GM21619 (cell line): ENCODE measurements around the gene ARFGEF3.
"Not testable (repeated sequence)": the region's sequence is repeated elsewhere in the genome, so short reads cannot be mapped to it uniquely, and the experiment has no call there.

Source experiments
- ATAC-seq: cut with Tn5 transposase; IDR thresholded peaks from one replicate; pipeline ENCODE4 v1.9.1; 2021; ENCODE audit not compliant: unreplicated experiment

Gene ARFGEF3

DNA sequence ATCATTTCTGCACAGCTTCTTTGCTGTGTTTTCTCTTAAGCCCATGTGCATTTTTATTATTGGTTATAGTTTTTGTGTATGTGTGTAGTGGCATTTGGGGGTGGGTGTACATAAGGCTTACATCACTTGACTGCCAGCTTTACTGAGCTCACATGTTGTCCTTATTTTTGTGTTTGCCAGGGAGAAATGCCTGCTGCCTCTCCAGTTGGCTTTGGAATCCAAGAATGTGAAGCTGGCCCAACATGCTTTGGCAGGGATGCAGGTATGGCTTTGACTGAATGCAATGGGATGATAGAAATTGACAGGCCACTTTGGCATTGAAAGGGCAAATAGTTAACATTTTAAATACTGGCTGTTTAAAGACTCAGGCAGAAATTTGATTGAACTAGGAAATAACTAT lies 45.1 kb downstream of the ARFGEF3 start:
- ATAC-seq, result no peak

DNA sequence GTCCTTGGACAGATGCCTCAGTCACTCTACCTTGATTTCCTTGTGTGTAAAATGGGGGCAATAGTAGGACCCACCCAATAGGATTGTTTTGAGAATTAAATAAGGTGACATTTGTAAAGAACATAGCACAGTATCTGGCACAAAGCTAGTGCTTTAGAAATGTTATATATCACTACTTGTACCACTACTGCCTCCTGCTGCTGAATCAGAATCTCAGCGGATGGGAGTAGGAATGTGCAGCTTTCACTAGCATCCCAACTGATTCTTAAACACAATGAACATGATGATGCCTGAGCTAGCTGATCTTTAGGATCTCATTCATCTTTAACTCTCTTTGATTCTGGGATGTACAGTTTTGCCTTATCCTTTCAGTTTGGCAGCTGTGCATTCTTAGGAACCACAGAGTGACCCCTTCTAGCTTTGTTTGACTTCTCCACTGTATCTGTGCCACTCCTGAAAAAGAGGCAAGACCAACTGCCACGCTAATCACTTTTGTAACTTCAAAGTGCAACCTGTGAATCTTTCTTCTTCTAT lies 49.4 kb downstream of the ARFGEF3 start:
- no peak for ATAC-seq

DNA sequence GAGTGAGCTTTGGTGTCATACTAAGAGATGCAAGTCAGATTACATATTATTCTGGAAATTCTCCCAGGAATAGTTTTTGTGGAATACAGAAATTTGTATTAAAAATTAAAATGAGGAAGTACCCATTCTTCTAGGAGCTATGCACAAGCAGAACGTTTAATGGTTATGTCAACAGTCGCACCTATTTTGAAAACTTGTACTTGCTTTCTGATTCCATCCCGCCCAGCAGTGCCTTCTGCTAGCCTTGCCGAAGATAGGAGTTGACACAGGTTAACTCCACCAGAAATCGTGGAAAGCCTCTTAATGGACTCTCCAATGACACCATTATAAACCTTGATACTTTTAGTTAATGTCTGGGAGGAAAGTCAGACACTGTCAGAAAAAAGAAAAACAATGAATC lies 49.9 kb downstream of the ARFGEF3 start:
- ATAC-seq, result no peak

DNA sequence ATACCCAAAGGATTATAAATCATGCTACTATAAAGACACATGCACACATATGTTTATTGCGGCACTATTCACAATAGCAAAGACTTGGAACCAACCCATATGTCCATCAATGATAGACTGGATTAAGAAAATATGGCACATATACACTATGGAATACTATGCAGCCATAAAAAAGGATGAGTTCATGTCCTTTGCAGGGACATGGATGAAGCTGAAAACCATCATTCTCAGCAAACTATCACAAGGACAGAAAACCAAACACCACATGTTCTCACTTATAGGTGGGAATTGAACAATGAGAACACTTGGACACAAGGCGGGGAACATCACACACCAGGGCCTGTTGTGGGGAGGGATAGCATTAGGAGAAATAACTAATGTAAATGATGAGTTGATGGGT lies 50.8 kb downstream of the ARFGEF3 start:
- not testable (repeated sequence) for ATAC-seq

DNA sequence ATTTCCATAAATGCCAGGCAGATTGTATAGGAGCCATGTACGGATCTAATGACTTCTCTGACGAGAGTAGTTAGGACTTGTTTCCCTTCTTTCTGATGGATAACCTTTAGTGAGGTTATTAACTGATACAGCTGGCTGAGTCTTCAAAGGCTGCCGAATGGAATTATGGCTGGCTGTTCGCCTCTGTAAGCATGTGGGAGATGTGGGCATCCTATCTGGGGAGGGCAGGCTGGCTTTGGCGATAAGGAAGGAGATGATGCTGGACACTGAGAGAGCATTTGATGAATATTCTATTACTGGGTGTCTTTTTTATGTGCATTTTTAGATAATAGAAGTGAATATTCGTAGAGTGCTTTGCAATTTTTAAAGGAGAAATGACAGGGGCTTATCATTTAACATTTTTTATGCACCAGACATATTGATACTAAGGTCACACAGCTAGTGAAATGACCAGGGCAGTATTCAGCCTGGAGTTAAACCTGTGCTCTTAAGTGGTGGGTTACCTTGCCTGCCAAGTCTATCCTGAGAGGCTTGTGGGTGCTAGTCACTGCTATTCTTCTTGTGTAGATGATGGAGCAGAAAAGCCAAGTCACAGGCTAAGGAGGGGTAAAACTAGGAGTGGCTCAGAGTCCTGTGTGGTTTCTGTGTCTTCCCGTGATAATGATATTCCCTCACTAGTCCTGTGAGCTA lies 53.5 kb downstream of the ARFGEF3 start:
- no peak for ATAC-seq

DNA sequence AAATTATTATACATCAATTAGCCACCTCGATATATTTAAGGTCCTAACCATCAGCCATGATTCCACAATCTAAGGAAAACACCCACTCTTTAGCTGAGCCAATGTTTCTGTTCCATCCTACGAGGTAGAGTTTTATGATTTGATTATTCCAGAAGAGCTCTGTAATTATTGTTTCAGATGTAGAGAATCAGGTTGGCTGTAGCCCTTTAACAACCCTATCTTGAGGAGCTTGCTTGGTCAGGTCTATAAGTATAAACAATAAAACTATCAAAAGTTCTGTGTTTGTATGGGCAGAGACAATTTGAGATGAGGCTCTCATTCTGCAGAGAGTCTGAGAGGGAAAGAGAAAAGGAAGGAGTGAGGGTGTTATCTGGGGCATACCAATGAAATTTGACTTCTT lies 56.7 kb downstream of the ARFGEF3 start, which contains the start of gene PBOV1:
PBOV1 (minus strand) TSS at position 43 of the 400 bp plus-strand sequence. CDS start 96 bp downstream, outside the sequence.
- no peak for ATAC-seq

DNA sequence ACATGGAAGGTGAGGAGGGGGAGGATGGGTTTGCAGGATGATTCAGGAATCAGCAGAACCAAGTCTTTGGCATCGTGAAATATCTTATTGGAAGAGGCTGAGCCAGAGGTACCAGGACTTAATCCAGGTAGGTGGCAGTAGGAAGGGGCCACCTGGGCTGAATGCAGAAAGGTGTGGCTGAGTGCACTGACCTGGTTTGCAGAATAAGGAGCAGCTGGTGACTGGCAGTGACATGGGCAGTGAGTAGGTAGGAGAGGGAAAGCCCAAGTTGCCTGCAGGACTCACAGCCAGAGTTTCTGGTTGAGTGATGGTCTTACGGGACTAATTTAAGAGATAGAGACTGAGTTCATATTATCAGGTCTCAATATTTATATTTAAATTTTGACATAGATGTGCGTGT lies 57.7 kb downstream of the ARFGEF3 start:
- ATAC-seq, result no peak

DNA sequence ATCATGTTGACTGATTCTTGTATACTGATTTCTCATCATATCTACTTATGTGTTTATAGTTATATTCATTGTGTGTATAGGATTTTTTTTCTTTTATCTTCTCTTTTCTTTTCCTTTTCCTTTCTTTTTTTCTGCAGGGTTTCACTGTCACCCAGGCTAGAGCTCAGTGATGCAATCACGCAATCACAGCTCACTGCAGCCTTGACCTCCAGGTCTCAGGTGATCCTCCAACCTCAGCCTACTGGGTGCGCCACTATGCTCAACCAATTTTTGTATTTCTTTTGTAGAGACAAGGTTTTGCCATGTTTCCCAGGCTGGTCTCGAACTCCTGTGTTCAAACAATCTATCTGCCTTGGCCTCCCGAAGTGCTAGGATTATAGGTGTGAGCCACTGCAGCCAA lies 58.2 kb downstream of the ARFGEF3 start:
- ATAC-seq, result no peak

DNA sequence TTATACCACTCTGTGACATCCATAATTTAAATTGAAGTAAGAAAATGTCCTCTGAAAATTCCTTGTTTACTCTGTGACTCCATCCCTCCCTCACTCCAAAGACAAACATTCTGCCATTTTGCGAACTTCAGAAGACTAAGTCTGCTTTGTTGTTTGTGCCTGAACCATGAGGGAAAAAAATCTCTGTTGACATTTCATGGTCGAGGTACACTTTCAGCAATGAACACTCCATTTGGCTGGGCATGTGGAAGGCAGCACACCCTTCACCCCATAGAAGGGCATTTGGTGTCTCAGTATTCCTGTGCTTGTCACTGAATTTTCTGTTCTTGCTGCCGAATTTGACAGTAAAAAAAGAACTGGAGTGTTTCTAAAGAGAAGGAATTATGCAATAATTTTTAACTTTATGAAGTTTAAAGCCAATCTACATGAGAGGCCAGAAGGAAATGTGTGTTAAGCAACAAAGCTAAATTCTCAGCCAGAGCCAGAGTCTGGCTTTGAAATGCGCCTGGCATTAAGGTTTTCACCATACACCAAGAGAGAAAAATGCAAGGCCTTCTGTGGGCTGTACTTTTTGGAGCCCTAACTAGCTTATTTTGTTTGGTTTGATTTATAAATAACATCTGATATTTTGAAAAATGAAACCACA lies 61.3 kb downstream of the ARFGEF3 start:
- ATAC-seq, result no peak

DNA sequence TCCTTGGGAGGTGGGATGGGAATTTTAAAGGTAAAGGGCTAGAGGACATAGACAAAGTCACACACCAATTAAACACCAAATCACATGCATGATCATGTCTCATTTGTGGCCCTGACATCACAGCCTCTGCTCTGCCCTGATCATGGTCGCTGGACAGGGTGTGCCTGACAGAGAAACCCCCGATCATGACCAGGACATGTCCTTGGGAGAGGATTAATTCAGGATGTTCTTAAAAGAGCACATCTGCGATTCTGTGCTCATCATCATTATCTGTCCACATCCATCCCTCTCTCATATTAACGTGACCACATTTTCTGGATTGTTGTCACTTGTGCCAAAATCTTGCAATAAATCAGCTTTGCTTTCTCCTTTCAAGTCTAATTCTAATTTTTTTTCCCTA lies 64.2 kb downstream of the ARFGEF3 start:
- no peak for ATAC-seq

DNA sequence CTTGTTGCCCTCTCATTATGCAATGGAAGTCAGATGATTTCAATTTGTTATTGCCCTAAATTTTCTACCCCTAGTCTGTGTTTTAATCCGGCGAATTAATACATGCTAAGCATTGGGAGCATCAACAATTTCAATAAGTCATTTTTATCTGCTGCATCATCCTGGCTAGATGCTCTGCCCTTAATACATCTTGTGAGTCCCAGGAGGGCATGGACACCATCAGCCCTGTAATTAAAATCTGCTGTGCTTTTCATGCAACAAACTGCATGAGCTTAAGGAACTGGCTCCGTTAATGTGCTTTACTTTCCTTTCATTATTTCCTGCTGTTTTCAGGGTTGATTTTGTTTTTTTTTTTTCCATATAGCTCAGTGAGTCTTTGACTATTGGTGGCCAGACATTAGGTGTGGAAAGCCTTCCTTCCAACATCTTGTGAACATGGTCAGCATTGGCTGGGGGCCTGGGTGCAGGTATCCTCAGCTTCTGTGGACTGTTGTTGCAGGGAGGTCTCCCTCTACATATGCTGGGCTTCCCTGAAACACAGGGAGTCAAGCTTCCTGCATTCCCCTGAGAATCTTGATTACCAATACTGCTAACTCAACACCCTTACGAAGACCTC lies 65.1 kb downstream of the ARFGEF3 start:
- no peak for ATAC-seq

DNA sequence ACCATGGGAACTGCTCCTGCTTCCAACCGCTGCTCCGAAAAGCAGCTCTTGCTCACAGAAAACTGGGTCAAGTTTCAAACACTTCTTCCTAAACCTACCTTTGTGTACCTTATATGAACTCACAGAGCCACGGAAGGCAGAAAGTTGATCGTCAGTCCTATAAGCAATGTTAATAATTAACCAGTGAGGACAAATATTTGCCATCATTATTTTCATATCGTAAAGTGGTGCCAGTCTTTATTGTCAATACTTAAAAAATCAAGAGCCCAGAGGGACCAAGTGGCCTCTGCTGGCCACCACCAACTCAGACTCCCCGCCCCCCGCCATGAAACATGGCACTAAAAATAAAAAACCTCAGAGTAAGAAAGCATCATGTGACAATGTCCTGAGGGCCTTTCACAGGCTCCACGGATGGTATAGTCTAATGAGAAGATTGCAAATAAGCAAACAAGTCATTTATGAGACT lies 65.6 kb downstream of the ARFGEF3 start:
- ATAC-seq, result no peak

DNA sequence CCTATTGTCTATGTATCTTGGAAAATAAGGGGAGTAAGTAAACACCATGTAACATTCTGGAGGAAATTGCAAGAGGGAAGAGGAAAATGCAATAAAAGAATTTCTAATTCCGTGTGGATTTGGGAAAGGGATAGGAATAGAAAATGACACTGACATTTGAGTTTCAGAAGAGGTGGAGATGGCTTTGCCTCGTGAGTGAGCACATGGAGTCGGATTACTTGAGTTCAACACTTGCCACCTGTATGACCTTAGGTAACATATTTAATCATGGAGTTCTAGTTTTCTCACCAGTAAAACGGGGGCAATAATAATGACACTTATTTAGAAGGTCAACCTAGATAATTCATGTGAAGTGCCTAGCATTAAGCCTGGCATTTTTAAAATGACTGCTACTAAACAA lies 67.3 kb downstream of the ARFGEF3 start:
- no peak for ATAC-seq

DNA sequence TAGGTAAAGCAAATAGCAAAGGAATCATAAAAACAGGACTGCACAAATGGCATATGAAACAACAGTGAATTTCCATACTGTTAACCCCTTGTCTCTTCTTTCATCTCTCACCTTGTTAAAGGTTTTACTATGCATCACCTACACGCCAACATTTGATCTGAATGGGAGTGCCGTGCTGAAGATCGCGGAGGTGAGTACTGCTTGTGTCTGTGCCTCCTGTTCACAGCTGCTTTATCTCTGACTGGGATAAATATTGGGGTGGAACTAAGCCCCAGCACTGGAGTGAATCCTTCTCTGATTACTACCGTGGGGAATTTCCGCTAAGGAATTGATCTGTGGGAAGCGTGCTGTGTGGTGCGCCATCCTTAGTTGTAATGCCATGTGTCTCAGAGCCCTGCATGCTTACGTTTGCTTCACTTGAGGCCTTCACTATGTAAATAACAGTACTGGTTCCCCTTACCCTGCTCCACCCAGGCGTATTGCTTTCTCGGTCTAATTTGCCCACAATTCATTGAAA lies 68.0 kb downstream of the ARFGEF3 start:
- ATAC-seq, result no peak

DNA sequence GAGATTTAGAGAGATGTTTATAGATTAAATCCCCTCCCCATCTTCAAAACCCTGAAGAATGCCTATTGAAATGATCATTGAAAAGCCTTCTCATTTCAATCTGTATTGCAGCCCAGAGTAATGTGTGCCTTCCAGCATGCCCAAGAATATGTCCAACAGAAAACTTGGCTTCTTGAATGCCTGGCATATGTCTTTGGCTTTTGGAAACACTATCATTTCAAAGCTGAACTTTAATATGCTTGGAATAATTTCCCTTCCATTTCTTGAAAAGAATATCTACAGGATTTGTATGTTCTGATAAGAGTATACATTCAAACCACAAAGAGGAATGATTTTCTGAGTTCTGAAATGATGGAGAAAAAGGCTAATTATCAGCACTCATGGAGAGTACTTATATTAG lies 68.5 kb downstream of the ARFGEF3 start:
- ATAC-seq, result no peak

DNA sequence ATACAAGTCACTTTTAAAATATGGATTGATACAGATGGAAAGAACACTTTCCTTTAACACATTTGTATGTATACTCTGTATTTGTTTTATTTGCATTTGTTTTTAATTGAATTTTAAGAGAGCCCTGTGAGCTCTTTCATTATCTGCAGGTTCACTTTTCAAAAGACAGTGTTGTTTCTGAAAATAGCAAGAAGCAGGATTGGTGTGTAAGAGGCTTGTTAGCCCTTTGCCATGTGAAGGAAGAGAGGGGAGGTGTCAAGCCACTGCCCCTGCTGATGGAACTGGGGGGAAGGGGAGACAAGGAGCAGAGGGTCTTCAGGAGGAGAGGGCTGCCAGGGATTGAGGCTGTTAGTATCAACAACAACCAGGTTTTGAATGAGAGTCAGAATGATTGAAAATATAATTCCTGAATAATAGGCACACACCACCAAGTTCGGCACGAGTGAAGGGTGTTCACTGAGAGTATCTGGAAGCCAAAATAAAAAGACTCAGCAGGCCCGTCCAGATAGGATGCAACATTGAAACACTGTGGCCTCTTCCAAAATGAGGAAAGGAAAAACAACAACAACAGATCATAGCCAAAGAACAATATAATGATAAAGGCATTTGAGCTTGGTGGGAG lies 69.1 kb downstream of the ARFGEF3 start:
- ATAC-seq, result no peak

DNA sequence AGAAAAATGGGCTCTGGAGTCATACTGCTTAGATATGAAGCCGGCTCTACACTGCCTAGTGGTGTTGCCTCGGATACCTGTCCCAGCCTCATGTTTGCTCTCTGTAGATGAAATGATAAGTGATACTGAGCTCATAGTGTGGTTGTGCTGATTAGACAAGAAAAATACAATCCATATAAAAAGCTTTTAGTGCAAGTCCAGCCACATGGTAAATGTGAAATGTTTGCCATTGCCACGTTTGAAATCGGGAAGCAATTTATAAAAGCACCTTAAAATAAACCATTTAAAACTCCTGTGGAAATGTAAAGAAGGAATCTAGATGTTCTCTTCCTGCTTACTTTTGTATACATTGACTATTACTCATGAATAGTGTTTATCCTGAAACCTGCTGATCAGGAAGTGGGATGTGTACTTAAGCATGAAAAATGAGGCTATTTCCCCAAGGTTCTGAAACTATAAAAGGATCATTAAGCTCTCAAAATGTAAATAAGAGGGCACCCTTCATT lies 69.7 kb downstream of the ARFGEF3 start:
- no peak for ATAC-seq

DNA sequence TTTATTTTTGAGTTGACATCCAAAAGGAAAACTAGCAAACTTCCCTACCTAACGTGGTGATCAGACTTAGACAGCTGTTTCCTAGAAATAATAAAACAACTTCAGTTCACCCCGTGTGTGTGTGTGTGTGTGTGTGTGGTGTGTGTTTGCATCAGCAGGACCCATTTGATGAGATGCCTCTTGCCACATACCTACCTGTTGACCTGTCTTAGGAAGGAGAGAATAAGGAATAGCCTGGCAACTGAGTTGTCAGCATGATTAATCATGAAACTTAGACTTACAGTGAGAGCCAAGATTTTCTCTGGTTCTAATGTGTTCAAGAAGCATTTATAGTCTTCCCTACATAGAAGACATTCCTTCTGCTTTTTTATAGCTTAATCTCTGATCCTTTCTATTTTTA lies 72.6 kb downstream of the ARFGEF3 start:
- no peak for ATAC-seq

DNA sequence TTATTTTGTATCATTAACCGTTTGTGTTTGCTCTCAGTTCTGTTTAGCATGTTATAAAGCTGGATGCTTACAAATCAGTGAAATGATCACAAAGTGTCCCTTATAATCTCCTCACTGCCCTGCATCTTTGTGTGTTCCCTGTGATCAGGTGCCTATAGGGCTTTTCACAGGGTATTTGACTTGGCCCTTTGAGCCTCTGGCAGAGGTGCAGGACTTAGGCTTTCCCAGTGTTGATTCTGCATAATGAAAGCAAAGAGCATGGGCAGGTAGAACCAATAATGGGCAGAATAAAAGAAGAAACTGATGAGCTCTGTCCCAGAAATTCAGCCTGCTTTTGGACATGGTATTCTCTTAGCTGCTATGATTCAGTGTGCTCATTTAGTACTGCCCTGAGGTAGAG lies 73.5 kb downstream of the ARFGEF3 start:
- ATAC-seq, result no peak

DNA sequence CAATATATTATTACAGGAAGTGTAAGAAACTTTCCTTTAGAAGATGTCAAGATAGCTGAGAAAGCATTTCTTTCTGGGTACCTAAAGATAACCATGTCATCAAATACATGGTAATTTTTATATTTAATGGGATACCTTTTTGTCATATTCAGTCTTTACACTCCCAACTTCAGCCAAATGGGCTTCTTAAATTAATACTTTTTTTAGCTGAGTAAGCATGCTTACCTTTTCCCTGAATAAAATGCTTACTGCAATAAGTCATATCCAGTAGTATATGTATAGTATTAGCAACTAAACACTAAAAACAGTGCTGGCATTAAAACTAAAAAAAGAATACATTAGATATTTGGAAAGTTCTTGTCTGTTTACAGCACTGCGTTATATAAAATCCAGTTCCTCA lies 74.0 kb downstream of the ARFGEF3 start:
- no peak for ATAC-seq

DNA sequence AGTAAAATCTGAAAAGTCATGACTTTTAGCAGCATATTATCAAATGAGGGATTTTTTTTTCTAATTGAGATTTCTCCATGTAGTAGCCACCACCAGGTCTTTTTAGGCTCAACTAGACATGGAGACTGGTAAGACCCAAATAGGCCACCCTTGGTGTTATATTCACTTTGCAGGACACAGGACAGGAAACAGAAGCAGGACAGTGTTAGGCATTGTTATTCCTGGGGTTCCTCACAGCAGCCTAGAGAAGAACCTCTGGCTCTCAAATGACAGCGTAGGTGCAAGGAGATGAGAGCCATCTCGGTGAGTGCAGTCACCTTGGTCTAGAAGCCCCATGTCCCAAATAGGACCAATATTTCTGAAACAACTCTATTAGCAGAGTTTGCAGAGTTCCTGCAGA lies 75.7 kb downstream of the ARFGEF3 start:
- ATAC-seq, result no peak
